Left ventricle myocardium inferior (tissue), 1 donor: Measurements from ENCODE around the gene RARA. TPM values are rescaled to one million over a fixed set of nuclear protein-coding genes. Genes with fewer than 3 reads are reported as not detected.
"Not testable (repeated sequence)": the region's sequence is repeated elsewhere in the genome, so short reads cannot be mapped to it uniquely, and the experiment has no call there.

ENCODE experiments used
- DNase-seq: peaks from one replicate; pipeline ENCODE4 v3.0.0-alpha.2; 2020
- H3K27ac ChIP-seq: fragments of 200-600 bp; replicated peaks from 2 replicates; pipeline ENCODE4 v1.8.0; 2021
- H3K27me3 ChIP-seq: fragments of 200-600 bp; 2 replicates; pipeline ENCODE4 v1.8.0; 2021; ENCODE audit warnings: low read depth
- H3K36me3 ChIP-seq: fragments of 200-600 bp; 2 replicates; pipeline ENCODE4 v1.8.0; 2021
- H3K4me1 ChIP-seq: fragments of 200-600 bp; 2 replicates; pipeline ENCODE4 v1.8.0; 2021
- H3K4me3 ChIP-seq: fragments of 200-600 bp; 2 replicates; pipeline ENCODE4 v1.8.0; 2021; ENCODE audit warnings: mild to moderate bottlenecking, moderate library complexity
- H3K9me3 ChIP-seq: fragments of 200-600 bp; replicated peaks from 2 replicates; pipeline ENCODE4 v1.8.0; 2021
- CTCF ChIP-seq: fragments of 200-600 bp; IDR thresholded peaks from 2 replicates; pipeline ENCODE4 v1.8.0; 2021; ENCODE audit warnings: antibody characterized with exemption, mild to moderate bottlenecking, borderline replicate concordance
- intact Hi-C: fragments of 100-400 bp; cut with micrococcal nuclease; formaldehyde crosslinking; loops from one replicate; pipeline ENCODE4 v1.11.0; 2022
- total RNA-seq: library from RNA; stranded (reverse); fragmentation: NEBNext Ultra II Directional; extraction: Animal tissue kit (Norgen Biotek cat#: 25700); gene quantifications from one replicate; pipeline ENCODE4 v1.2.1, GENCODE V29; 2021
- donor health status: DM: no; HTN: yes; CAD: no; lungs with severe emphysema.

Gene RARA
- total RNA-seq, 1 donor from 2014 or later, result 17.1 TPM

GRCh38 chr17:40364121-40364861 lies 55.3 kb downstream of the RARA start, which contains the start of gene GJD3:
GJD3 (minus strand) TSS chr17:40364737; CDS start chr17:40363815, 922 bp downstream.
- peaks cover 24% of the 10 kb centered on the region for H3K4me1 ChIP-seq
- peak within 1 kb of the TSS; percentile 67 for H3K4me3 ChIP-seq
- peak within 1 kb of the TSS; percentile 65 for H3K27ac ChIP-seq
- no peaks in the 10 kb centered on the region for H3K9me3 ChIP-seq
- no peaks in the 10 kb centered on the region for H3K36me3 ChIP-seq
- no peak for TF ChIP-seq CTCF
- intact Hi-C loops, result no loop called here
- no peak for DNase-seq
- H3K27me3 ChIP-seq, result peaks cover 23% of the 10 kb centered on the region

GRCh38 chr17:40364906-40365305 lies 55.9 kb downstream of the RARA start:
- H3K27me3 ChIP-seq, result peaks cover 23% of the 10 kb centered on the region
- no peaks in the 10 kb centered on the region for H3K9me3 ChIP-seq
- DNase-seq, result no peak
- peak overlapping the region; percentile 67 for H3K4me3 ChIP-seq
- no peaks in the 10 kb centered on the region for H3K36me3 ChIP-seq
- TF ChIP-seq CTCF, result no peak
- peaks cover 24% of the 10 kb centered on the region for H3K4me1 ChIP-seq
- intact Hi-C loops, result no loop called here
- H3K27ac ChIP-seq, result peak overlapping the region; percentile 65

- Histone ChIP-seq H3K4me3 (no peak overlapping the region), H3K4me1 (peaks cover 24% of the 10 kb centered on the region), H3K9me3 (no peaks in the 10 kb centered on the region), H3K27ac (no peak overlapping the region), H3K27me3 (peaks cover 22% of the 10 kb centered on the region), H3K36me3 (no peaks in the 10 kb centered on the region)
- TF ChIP-seq CTCF, result no peak
- intact Hi-C loops, result no loop called here
- DNase-seq, result no peak
These were observed 57.3 kb downstream of the RARA start for GRCh38 chr17:40366076-40366860.

- H3K36me3 ChIP-seq, result no peaks in the 10 kb centered on the region
- no peak overlapping the region for H3K4me3 ChIP-seq
- TF ChIP-seq CTCF, result no peak
- H3K9me3 ChIP-seq, result no peaks in the 10 kb centered on the region
- intact Hi-C loops, result no loop called here
- peaks cover 16% of the 10 kb centered on the region for H3K27me3 ChIP-seq
- H3K27ac ChIP-seq, result no peak overlapping the region
- no peak for DNase-seq
- peaks cover 23% of the 10 kb centered on the region for H3K4me1 ChIP-seq
These were observed 58.0 kb downstream of the RARA start for GRCh38 chr17:40366861-40367518.

- H3K36me3 ChIP-seq, DNase-seq, H3K27me3 ChIP-seq, intact Hi-C loops, H3K9me3 ChIP-seq, H3K4me3 ChIP-seq, H3K27ac ChIP-seq: not testable (repeated sequence)
- H3K4me1 ChIP-seq, result peaks cover 16% of the 10 kb centered on the region
These were observed 58.7 kb downstream of the RARA start for GRCh38 chr17:40367728-40368127.
